ENCODE data around the gene USP32.

- TF ChIP-seq NR2C2 (CRISPR knock-in tag; IDR thresholded peaks at IDR 0.05) = no peak
- TF ChIP-seq PREB (CRISPR knock-in tag; IDR thresholded peaks at IDR 0.05; ENCODE audit: borderline replicate concordance) = no peak
- TF ChIP-seq, protein P1, sequence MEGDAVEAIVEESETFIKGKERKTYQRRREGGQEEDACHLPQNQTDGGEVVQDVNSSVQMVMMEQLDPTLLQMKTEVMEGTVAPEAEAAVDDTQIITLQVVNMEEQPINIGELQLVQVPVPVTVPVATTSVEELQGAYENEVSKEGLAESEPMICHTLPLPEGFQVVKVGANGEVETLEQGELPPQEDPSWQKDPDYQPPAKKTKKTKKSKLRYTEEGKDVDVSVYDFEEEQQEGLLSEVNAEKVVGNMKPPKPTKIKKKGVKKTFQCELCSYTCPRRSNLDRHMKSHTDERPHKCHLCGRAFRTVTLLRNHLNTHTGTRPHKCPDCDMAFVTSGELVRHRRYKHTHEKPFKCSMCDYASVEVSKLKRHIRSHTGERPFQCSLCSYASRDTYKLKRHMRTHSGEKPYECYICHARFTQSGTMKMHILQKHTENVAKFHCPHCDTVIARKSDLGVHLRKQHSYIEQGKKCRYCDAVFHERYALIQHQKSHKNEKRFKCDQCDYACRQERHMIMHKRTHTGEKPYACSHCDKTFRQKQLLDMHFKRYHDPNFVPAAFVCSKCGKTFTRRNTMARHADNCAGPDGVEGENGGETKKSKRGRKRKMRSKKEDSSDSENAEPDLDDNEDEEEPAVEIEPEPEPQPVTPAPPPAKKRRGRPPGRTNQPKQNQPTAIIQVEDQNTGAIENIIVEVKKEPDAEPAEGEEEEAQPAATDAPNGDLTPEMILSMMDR (IDR thresholded peaks at IDR 0.05) = no peak
- TF ChIP-seq MXD4 (CRISPR knock-in tag; IDR thresholded peaks at IDR 0.05; ENCODE audit: borderline replicate concordance) = no peak
- no peak for TF ChIP-seq IRF2 (CRISPR knock-in tag; IDR thresholded peaks at IDR 0.05; ENCODE audit: borderline replicate concordance, low read depth)
- TF ChIP-seq SP1 (CRISPR knock-in tag; conservative IDR thresholded peaks at IDR 0.05) = no peak
- TF ChIP-seq, protein P2, sequence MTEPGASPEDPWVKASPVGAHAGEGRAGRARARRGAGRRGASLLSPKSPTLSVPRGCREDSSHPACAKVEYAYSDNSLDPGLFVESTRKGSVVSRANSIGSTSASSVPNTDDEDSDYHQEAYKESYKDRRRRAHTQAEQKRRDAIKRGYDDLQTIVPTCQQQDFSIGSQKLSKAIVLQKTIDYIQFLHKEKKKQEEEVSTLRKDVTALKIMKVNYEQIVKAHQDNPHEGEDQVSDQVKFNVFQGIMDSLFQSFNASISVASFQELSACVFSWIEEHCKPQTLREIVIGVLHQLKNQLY (CRISPR knock-in tag; IDR thresholded peaks at IDR 0.05) = no peak
These were observed 47.6 kb upstream of the USP32 start for GRCh38 chr17:60439501-60439900.

All from WTC11 (cell line).